WTC11 (cell line): ENCODE results near the gene MEIKIN. TPM values are rescaled to one million over a fixed set of nuclear protein-coding genes. Genes with fewer than 3 reads are reported as not detected.

Experiments used
- ATAC-seq: fragments of 200-7000 bp; cut with Tn5 transposase; 2 replicates; pipeline ENCODE4 v1.10.0; 2021; ENCODE audit warnings: mild to moderate bottlenecking, moderate library complexity
- CTCF ChIA-PET: fragments of 300-600 bp; sonication (Branson Sonifier 250); formaldehyde crosslinking; loops from one replicate; lab custom pipeline; 2021; ENCODE audit warnings: antibody characterized with exemption; lab: Charles Lee
- POLR2A ChIA-PET: fragments of 350-600 bp; sonication (Branson Sonifier 250); formaldehyde crosslinking; loops from one replicate; lab custom pipeline; 2021; ENCODE audit warnings: antibody characterized with exemption; lab: Charles Lee
- DNase-seq: peaks from one replicate; pipeline ENCODE4 v3.0.0; 2021; ENCODE audit warnings: low spot score
- H3K27ac Mint-ChIP-seq: 2 replicates; pipeline ENCODE4 v1.8.0; 2021; ENCODE audit warnings: mixed read lengths
- H3K27me3 Mint-ChIP-seq: 2 replicates; pipeline ENCODE4 v1.8.0; 2021; ENCODE audit warnings: low read depth, mild to moderate bottlenecking, moderate library complexity, mixed read lengths
- H3K36me3 Mint-ChIP-seq: 2 replicates; pipeline ENCODE4 v1.8.0; 2021; ENCODE audit warnings: mixed read lengths
- H3K4me1 Mint-ChIP-seq: 2 replicates; pipeline ENCODE4 v1.8.0; 2022; ENCODE audit warnings: mixed read lengths
- H3K4me3 Mint-ChIP-seq: 2 replicates; pipeline ENCODE4 v1.8.0; 2021; ENCODE audit warnings: mild to moderate bottlenecking, moderate library complexity, mixed read lengths
- H3K9me3 Mint-ChIP-seq: 2 replicates; pipeline ENCODE4 v1.8.0; 2021; ENCODE audit warnings: mixed read lengths
- CREM ChIP-seq: sonication (generic); formaldehyde crosslinking; IDR thresholded peaks from 2 replicates; pipeline ENCODE4 v1.8.1; 2022; ENCODE audit warnings: mild to moderate bottlenecking, missing genetic modification reagents, moderate library complexity
- CTCF ChIP-seq: fragments of 200-600 bp; IDR thresholded peaks from 2 replicates; pipeline ENCODE4 v1.8.0; 2022; ENCODE audit warnings: antibody characterized with exemption
- E2F4 ChIP-seq: sonication (generic); formaldehyde crosslinking; IDR thresholded peaks from 2 replicates; pipeline ENCODE4 v1.8.1; 2022; ENCODE audit warnings: low read depth, mild to moderate bottlenecking, moderate library complexity, missing genetic modification reagents, borderline replicate concordance
- E2F5 ChIP-seq: sonication (generic); formaldehyde crosslinking; IDR thresholded peaks from 2 replicates; pipeline ENCODE4 v1.8.1; 2022; ENCODE audit warnings: mild to moderate bottlenecking, moderate library complexity, missing genetic modification reagents
- ERG ChIP-seq: fragments of 250-450 bp; sonication (Bioruptor Pico); IDR thresholded peaks from 2 replicates; pipeline ENCODE4 v1.8.0; 2021; ENCODE audit warnings: mild to moderate bottlenecking
- ESRRA ChIP-seq: sonication (generic); formaldehyde crosslinking; IDR thresholded peaks from 2 replicates; pipeline ENCODE4 v1.8.1; 2022; ENCODE audit warnings: mild to moderate bottlenecking, missing genetic modification reagents, borderline replicate concordance
- FOXJ3 ChIP-seq: sonication (generic); formaldehyde crosslinking; IDR thresholded peaks from 2 replicates; pipeline ENCODE4 v1.9.0; 2021; ENCODE audit warnings: missing genetic modification reagents, mild to moderate bottlenecking, borderline replicate concordance
- FOXK1 ChIP-seq: sonication (generic); formaldehyde crosslinking; IDR thresholded peaks from 2 replicates; pipeline ENCODE4 v1.8.0; 2022; ENCODE audit warnings: mild to moderate bottlenecking, moderate library complexity, missing genetic modification reagents
- FOXP1 ChIP-seq: sonication (generic); formaldehyde crosslinking; IDR thresholded peaks from 2 replicates; pipeline ENCODE4 v1.8.0; 2022; ENCODE audit warnings: missing genetic modification reagents, mild to moderate bottlenecking, moderate library complexity, borderline replicate concordance
- GTF2I ChIP-seq: fragments of 250-450 bp; sonication (Bioruptor Pico); conservative IDR thresholded peaks from 2 replicates; pipeline ENCODE4 v1.4.0; 2021; ENCODE audit warnings: mild to moderate bottlenecking
- JUN ChIP-seq: sonication (generic); formaldehyde crosslinking; IDR thresholded peaks from 2 replicates; pipeline ENCODE4 v1.8.0; 2023; ENCODE audit warnings: mild to moderate bottlenecking, missing genetic modification reagents
- MLX ChIP-seq: sonication (generic); formaldehyde crosslinking; IDR thresholded peaks from 2 replicates; pipeline ENCODE4 v1.8.1; 2023; ENCODE audit warnings: mild to moderate bottlenecking, missing genetic modification reagents, moderate library complexity
- RELA ChIP-seq: sonication (generic); formaldehyde crosslinking; IDR thresholded peaks from 2 replicates; pipeline ENCODE4 v1.8.1; 2022; ENCODE audit warnings: missing genetic modification reagents, mild to moderate bottlenecking, borderline replicate concordance
- SMAD4 ChIP-seq: sonication (generic); formaldehyde crosslinking; IDR thresholded peaks from 2 replicates; pipeline ENCODE4 v1.8.0; 2022; ENCODE audit warnings: mild to moderate bottlenecking, missing genetic modification reagents
- USF2 ChIP-seq: sonication (generic); formaldehyde crosslinking; IDR thresholded peaks from 2 replicates; pipeline ENCODE4 v1.8.1; 2023; ENCODE audit warnings: mild to moderate bottlenecking, missing genetic modification reagents, moderate library complexity
- ZMAT4 ChIP-seq: fragments of 250-450 bp; sonication (Bioruptor Pico); IDR thresholded peaks from 2 replicates; pipeline ENCODE4 v1.9.0; 2021; ENCODE audit warnings: mild to moderate bottlenecking
- ZNF396 ChIP-seq: fragments of 250-450 bp; sonication (Bioruptor Pico); IDR thresholded peaks from 2 replicates; pipeline ENCODE4 v1.8.0; 2021; ENCODE audit warnings: mild to moderate bottlenecking, moderate library complexity, borderline replicate concordance
- ZNF512 ChIP-seq: sonication (generic); formaldehyde crosslinking; IDR thresholded peaks from 2 replicates; pipeline ENCODE4 v1.8.1; 2022; ENCODE audit warnings: missing genetic modification reagents, borderline replicate concordance
- ZNF532 ChIP-seq: fragments of 250-450 bp; sonication (Bioruptor Pico); IDR thresholded peaks from 2 replicates; pipeline ENCODE4 v1.9.0; 2021; ENCODE audit warnings: mild to moderate bottlenecking, borderline replicate concordance
- total RNA-seq: library from RNA; stranded (reverse); gene quantifications from 3 replicates; pipeline ENCODE4 v1.2.3, GENCODE V29; 2021

The MEIKIN gene
- total RNA-seq, 1 experiment from 2014 or later, result not detected

- no peak for TF ChIP-seq FOXK1 (CRISPR knock-in tag)
- no peak for TF ChIP-seq ZNF396 (CRISPR knock-in tag)
- TF ChIP-seq USF2 (CRISPR knock-in tag), result no peak
- TF ChIP-seq ZNF512 (CRISPR knock-in tag), result no peak
- TF ChIP-seq CREM (CRISPR knock-in tag), result no peak
- TF ChIP-seq GTF2I (CRISPR knock-in tag), result no peak
- no peak for TF ChIP-seq JUN (CRISPR knock-in tag)
- TF ChIP-seq E2F4 (CRISPR knock-in tag), result no peak
- no peak for TF ChIP-seq MLX (CRISPR knock-in tag)
- TF ChIP-seq RELA, result no peak
- TF ChIP-seq E2F5, result no peak
- TF ChIP-seq SMAD4 (CRISPR knock-in tag), result no peak
- TF ChIP-seq FOXP1 (CRISPR knock-in tag), result no peak
- no peak for TF ChIP-seq ESRRA (CRISPR knock-in tag)
- TF ChIP-seq ERG (CRISPR knock-in tag), result no peak
- TF ChIP-seq ZMAT4, result no peak
- no peak for TF ChIP-seq CTCF
- TF ChIP-seq ZNF532 (CRISPR knock-in tag), result no peak
- TF ChIP-seq FOXJ3 (CRISPR knock-in tag), result no peak
- TF ChIP-seq, all 79 proteins: peak for 0
- peaks cover 19% of the 10 kb centered on the region for H3K4me1 Mint-ChIP-seq
- 0 out of 2 replicates have a peak, but pooled peaks cover 3% of the 10 kb centered on the region for H3K9me3 Mint-ChIP-seq
- ChIA-PET POLR2A (no interaction called here), CTCF (no interaction called here)
- no peak overlapping the region for H3K27ac Mint-ChIP-seq
- H3K27me3 Mint-ChIP-seq, result no peaks in the 10 kb centered on the region; the same call in 1 of the 2 replicates
- no peaks in the 10 kb centered on the region for H3K36me3 Mint-ChIP-seq
- no peak overlapping the region for H3K4me3 Mint-ChIP-seq
- no peak for DNase-seq
- ATAC-seq, result no peak
Observed at GRCh38 chr5:131974016-131974415, 28.6 kb upstream of the MEIKIN start.
